Panc1 (cell line): ENCODE data around the gene MALAT1. TPM values are rescaled to one million over a fixed set of nuclear protein-coding genes. Genes with fewer than 3 reads are reported as not detected.

Experiments used
- ATAC-seq: fragments of 200-7000 bp; cut with Tn5 transposase; 2 replicates; pipeline ENCODE4 v1.9.1; 2020; ENCODE audit warnings: mild to moderate bottlenecking, moderate library complexity
- BruUV-seq: library from RNA; stranded (reverse); fragments of 400-500 nt; replicated peaks from 2 replicates; lab custom pipeline; 2021; lab: Mats Ljungman, UMichigan
- CTCF ChIA-PET: fragments of 300-600 bp; sonication (Branson Sonifier 250); formaldehyde crosslinking; loops from one replicate; lab custom pipeline; 2022; ENCODE audit warnings: antibody characterized with exemption; lab: Charles Lee
- POLR2A ChIA-PET: fragments of 300-600 bp; sonication (Branson Sonifier 250); formaldehyde crosslinking; loops from one replicate; lab custom pipeline; 2022; ENCODE audit warnings: antibody characterized with exemption; lab: Charles Lee
- DNase-seq: peaks from one replicate; pipeline ENCODE4 v3.0.0-alpha.2; 2010; ENCODE audit warnings: low read depth, low spot score
- H3K27ac ChIP-seq: 2 replicates; pipeline ENCODE4 v1.5.1; 2011; ENCODE audit warnings: mild to moderate bottlenecking, low read length, inconsistent platforms
- H3K27me3 ChIP-seq: fragments of 200-500 bp; sonication (Bioruptor generic); 2 replicates; pipeline ENCODE4 v1.6.0; 2014; ENCODE audit warnings: low read length, inconsistent platforms; ENCODE audit not compliant: control insufficient read depth, insufficient read depth
- H3K36me3 ChIP-seq: fragments of 200-500 bp; sonication (Bioruptor generic); 2 replicates; pipeline ENCODE4 v1.5.1; 2014; ENCODE audit warnings: inconsistent platforms, mild to moderate bottlenecking, low read length, moderate library complexity; ENCODE audit not compliant: control insufficient read depth, insufficient read depth
- H3K4me1 ChIP-seq: 2 replicates; pipeline ENCODE4 v1.5.1; 2011; ENCODE audit warnings: inconsistent platforms, mild to moderate bottlenecking, low read length, moderate library complexity; ENCODE audit not compliant: control insufficient read depth, insufficient read depth
- H3K4me3 ChIP-seq, 2 experiments: 2 replicates each; pipeline ENCODE4 v1.5.1; 2011 to 2012; ENCODE audit warnings: low read depth in 2 of 2, low read length in 2 of 2, mild to moderate bottlenecking in 2 of 2, inconsistent platforms in 1 of 2, moderate library complexity in 1 of 2
- H3K9me3 ChIP-seq: fragments of 200-500 bp; sonication (Bioruptor generic); 2 replicates; pipeline ENCODE4 v1.5.1; 2014; ENCODE audit warnings: low read depth, mild to moderate bottlenecking, inconsistent platforms, low read length, moderate library complexity; ENCODE audit not compliant: control insufficient read depth, insufficient read depth
- POLR2AphosphoS5 ChIP-seq: IDR thresholded peaks from 2 replicates; pipeline ENCODE4 v1.6.1; 2012; ENCODE audit warnings: mild to moderate bottlenecking, low read depth, low read length, moderate library complexity
- SIN3A ChIP-seq: IDR thresholded peaks from 2 replicates; pipeline ENCODE4 v1.6.1; 2012; ENCODE audit warnings: low read depth, mild to moderate bottlenecking, low read length, moderate library complexity, borderline replicate concordance; ENCODE audit not compliant: insufficient read depth
- TCF7L2 ChIP-seq: IDR thresholded peaks from 2 replicates; pipeline ENCODE4 v1.6.1; 2011; ENCODE audit warnings: mild to moderate bottlenecking, low read depth, low read length, inconsistent platforms
- in situ Hi-C: cut with HindIII; loops from 2 replicates; pipeline ENCODE4 v1.10.0; 2016; ENCODE audit warnings: low sequenced_read_pairs, low pct_unique_long_range_greater_than_20kb
- intact Hi-C: fragments of 100-400 bp; cut with micrococcal nuclease; formaldehyde crosslinking; loops from one replicate; pipeline ENCODE4 v1.10.0; 2022; ENCODE audit not compliant: unreplicated experiment
- total RNA-seq: library from RNA; stranded (reverse); gene quantifications from one replicate; pipeline ENCODE4 v1.2.1, GENCODE V29; 2021; ENCODE audit not compliant: unreplicated experiment
- TF ChIP-seq, protein P1 (sequence below): fragments of 450-650 bp; IDR thresholded peaks from 2 replicates; pipeline ENCODE4 v1.5.1; 2017; ENCODE audit warnings: mild to moderate bottlenecking
- TF ChIP-seq, protein P2 (sequence below), 2 experiments: IDR thresholded peaks; 2 replicates each; pipeline ENCODE4 v1.6.1; 2011 to 2012; ENCODE audit warnings: low read depth in 2 of 2, control low read depth in 1 of 2, low read length in 1 of 2, mild to moderate bottlenecking in 1 of 2, moderate library complexity in 1 of 2; ENCODE audit not compliant: insufficient read depth in 1 of 2

MALAT1 gene
- total RNA-seq, 1 experiment from 2014 or later: 13,645 TPM

DNA sequence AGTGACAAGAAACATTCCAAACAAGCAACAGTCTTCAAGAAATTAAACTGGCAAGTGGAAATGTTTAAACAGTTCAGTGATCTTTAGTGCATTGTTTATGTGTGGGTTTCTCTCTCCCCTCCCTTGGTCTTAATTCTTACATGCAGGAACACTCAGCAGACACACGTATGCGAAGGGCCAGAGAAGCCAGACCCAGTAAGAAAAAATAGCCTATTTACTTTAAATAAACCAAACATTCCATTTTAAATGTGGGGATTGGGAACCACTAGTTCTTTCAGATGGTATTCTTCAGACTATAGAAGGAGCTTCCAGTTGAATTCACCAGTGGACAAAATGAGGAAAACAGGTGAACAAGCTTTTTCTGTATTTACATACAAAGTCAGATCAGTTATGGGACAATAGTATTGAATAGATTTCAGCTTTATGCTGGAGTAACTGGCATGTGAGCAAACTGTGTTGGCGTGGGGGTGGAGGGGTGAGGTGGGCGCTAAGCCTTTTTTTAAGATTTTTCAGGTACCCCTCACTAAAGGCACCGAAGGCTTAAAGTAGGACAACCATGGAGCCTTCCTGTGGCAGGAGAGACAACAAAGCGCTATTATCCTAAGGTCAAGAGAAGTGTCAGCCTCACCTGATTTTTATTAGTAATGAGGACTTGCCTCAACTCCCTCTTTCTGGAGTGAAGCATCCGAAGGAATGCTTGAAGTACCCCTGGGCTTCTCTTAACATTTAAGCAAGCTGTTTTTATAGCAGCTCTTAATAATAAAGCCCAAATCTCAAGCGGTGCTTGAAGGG is 6.0 kb downstream of the MALAT1 start:
- peak overlapping the region; percentile 100 for H3K27ac ChIP-seq

DNA sequence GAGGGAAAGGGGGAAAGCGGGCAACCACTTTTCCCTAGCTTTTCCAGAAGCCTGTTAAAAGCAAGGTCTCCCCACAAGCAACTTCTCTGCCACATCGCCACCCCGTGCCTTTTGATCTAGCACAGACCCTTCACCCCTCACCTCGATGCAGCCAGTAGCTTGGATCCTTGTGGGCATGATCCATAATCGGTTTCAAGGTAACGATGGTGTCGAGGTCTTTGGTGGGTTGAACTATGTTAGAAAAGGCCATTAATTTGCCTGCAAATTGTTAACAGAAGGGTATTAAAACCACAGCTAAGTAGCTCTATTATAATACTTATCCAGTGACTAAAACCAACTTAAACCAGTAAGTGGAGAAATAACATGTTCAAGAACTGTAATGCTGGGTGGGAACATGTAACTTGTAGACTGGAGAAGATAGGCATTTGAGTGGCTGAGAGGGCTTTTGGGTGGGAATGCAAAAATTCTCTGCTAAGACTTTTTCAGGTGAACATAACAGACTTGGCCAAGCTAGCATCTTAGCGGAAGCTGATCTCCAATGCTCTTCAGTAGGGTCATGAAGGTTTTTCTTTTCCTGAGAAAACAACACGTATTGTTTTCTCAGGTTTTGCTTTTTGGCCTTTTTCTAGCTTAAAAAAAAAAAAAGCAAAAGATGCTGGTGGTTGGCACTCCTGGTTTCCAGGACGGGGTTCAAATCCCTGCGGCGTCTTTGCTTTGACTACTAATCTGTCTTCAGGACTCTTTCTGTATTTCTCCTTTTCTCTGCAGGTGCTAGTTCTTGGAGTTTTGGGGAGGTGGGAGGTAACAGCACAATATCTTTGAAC is 6.8 kb downstream of the MALAT1 start:
- H3K9me3 ChIP-seq: no peaks in the 10 kb centered on the region
- H3K4me1 ChIP-seq: peaks cover 30% of the 10 kb centered on the region
- POLR2A ChIA-PET: interaction anchor here (0.6 to 15.9 kb wide), 15 partner anchors 8 to 126 kb away, joined by 3 to 818 read pairs (median 6); partner anchors contain the start of genes MALAT1 and NEAT1
- intact Hi-C loops: loop anchor here (5.0 kb wide), 2 partner anchors 33 to 48 kb away; no protein-coding TSS in a partner anchor
- H3K27me3 ChIP-seq: no peaks in the 10 kb centered on the region
- H3K36me3 ChIP-seq: peaks cover 58% of the 10 kb centered on the region
- peak overlapping the region; percentile 100 for H3K27ac ChIP-seq
- TF ChIP-seq, protein P1, sequence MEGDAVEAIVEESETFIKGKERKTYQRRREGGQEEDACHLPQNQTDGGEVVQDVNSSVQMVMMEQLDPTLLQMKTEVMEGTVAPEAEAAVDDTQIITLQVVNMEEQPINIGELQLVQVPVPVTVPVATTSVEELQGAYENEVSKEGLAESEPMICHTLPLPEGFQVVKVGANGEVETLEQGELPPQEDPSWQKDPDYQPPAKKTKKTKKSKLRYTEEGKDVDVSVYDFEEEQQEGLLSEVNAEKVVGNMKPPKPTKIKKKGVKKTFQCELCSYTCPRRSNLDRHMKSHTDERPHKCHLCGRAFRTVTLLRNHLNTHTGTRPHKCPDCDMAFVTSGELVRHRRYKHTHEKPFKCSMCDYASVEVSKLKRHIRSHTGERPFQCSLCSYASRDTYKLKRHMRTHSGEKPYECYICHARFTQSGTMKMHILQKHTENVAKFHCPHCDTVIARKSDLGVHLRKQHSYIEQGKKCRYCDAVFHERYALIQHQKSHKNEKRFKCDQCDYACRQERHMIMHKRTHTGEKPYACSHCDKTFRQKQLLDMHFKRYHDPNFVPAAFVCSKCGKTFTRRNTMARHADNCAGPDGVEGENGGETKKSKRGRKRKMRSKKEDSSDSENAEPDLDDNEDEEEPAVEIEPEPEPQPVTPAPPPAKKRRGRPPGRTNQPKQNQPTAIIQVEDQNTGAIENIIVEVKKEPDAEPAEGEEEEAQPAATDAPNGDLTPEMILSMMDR: no peak
- TF ChIP-seq POLR2AphosphoS5 (peak; percentile 95), SIN3A (peak; percentile 62; the same call in 1 of the 2 replicates), TCF7L2 (0 out of 2 replicates have a peak, but pooled peaks have one; percentile 38)
- TF ChIP-seq, protein P2, sequence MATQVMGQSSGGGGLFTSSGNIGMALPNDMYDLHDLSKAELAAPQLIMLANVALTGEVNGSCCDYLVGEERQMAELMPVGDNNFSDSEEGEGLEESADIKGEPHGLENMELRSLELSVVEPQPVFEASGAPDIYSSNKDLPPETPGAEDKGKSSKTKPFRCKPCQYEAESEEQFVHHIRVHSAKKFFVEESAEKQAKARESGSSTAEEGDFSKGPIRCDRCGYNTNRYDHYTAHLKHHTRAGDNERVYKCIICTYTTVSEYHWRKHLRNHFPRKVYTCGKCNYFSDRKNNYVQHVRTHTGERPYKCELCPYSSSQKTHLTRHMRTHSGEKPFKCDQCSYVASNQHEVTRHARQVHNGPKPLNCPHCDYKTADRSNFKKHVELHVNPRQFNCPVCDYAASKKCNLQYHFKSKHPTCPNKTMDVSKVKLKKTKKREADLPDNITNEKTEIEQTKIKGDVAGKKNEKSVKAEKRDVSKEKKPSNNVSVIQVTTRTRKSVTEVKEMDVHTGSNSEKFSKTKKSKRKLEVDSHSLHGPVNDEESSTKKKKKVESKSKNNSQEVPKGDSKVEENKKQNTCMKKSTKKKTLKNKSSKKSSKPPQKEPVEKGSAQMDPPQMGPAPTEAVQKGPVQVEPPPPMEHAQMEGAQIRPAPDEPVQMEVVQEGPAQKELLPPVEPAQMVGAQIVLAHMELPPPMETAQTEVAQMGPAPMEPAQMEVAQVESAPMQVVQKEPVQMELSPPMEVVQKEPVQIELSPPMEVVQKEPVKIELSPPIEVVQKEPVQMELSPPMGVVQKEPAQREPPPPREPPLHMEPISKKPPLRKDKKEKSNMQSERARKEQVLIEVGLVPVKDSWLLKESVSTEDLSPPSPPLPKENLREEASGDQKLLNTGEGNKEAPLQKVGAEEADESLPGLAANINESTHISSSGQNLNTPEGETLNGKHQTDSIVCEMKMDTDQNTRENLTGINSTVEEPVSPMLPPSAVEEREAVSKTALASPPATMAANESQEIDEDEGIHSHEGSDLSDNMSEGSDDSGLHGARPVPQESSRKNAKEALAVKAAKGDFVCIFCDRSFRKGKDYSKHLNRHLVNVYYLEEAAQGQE (IDR thresholded peaks at IDR 0.05; ENCODE audit: insufficient read depth in 1 of 2, low read depth in 2 of 2, low read length in 1 of 2): no peak
- H3K4me3 ChIP-seq: peak overlapping the region; percentile 78 to 99
- in situ Hi-C loops: no loop called here
- DNase-seq (no peak), ATAC-seq (no peak)
- CTCF ChIA-PET: interaction anchor here (0.5 to 1.3 kb wide), 4 partner anchors 26 to 1130 kb away, joined by 3 read pairs; no protein-coding TSS in a partner anchor
- no TSS peak for BruUV-seq

More for the DNA sequence above, 6.0 kb downstream of the MALAT1 start:
- POLR2A ChIA-PET: interaction anchor here (0.5 to 15.9 kb wide), 11 partner anchors 7 to 1117 kb away, joined by 4 to 818 read pairs (median 8); partner anchors contain the start of gene MALAT1
- no peaks in the 10 kb centered on the region for H3K27me3 ChIP-seq
- CTCF ChIA-PET: interaction anchor here (1.3 kb wide), 1 partner anchor 26 kb away, joined by 3 read pairs; no protein-coding TSS in a partner anchor
- intact Hi-C loops: loop anchor here (5.0 kb wide), 2 partner anchors 33 to 48 kb away; no protein-coding TSS in a partner anchor
- DNase-seq: no peak
- in situ Hi-C loops: no loop called here
- H3K36me3 ChIP-seq: peaks cover 63% of the 10 kb centered on the region
- H3K4me1 ChIP-seq: peaks cover 27% of the 10 kb centered on the region
- no peak for TF ChIP-seq TCF7L2
- TF ChIP-seq SIN3A: 0 out of 2 replicates have a peak, but pooled peaks have one; percentile 51
- TF ChIP-seq, protein P2 (IDR thresholded peaks at IDR 0.05; ENCODE audit: insufficient read depth in 1 of 2, low read depth in 2 of 2, low read length in 1 of 2): peak in 1 of 2 experiments; percentile 8; a peak in 1 of 4 replicates
- TF ChIP-seq POLR2AphosphoS5: peak; percentile 79
- no peak for ATAC-seq
- H3K9me3 ChIP-seq: no peaks in the 10 kb centered on the region
- H3K4me3 ChIP-seq: peak overlapping the region; percentile 78 to 99
- TSS peak; percentile 18 for BruUV-seq
